Activated CD4-positive, alpha-beta T cell treated with anti-CD3 and anti-CD28 coated beads for 1 hour (primary cell): ENCODE data around the gene DNM2.
"Not testable (repeated sequence)": the region's sequence is repeated elsewhere in the genome, so short reads cannot be mapped to it uniquely, and the experiment has no call there.

Experiments used
- DNase-seq: peaks from one replicate; pipeline ENCODE4 v3.0.0-alpha.2; 2020

Gene DNM2

GRCh38 chr19:10717356-10718204 lies at the start of gene DNM2:
Gene DNM2, plus strand, starts transcription at chr19:10718079. Its CDS starts 164 bp downstream, at chr19:10718243.
- DNase-seq, result peak; percentile 94

- no peak for DNase-seq
Measured at GRCh38 chr19:10669246-10669645, 48.6 kb upstream of the DNM2 start.

- no peak for DNase-seq
Measured at GRCh38 chr19:10670182-10670581, 47.7 kb upstream of the DNM2 start.

- DNase-seq, result no peak
Measured at GRCh38 chr19:10670876-10671804, 46.7 kb upstream of the DNM2 start.

GRCh38 chr19:10671922-10672321 lies 46.0 kb upstream of the DNM2 start:
- DNase-seq, result not testable (repeated sequence)

- DNase-seq, result not testable (repeated sequence)
Measured at GRCh38 chr19:10675214-10675613, 42.7 kb upstream of the DNM2 start.

GRCh38 chr19:10677751-10678150 lies 40.1 kb upstream of the DNM2 start:
- DNase-seq, result no peak

GRCh38 chr19:10678813-10679212 lies 39.1 kb upstream of the DNM2 start:
- DNase-seq, result no peak

GRCh38 chr19:10679743-10680142 lies 38.1 kb upstream of the DNM2 start:
- no peak for DNase-seq

GRCh38 chr19:10680545-10681135 lies 37.2 kb upstream of the DNM2 start:
- no peak for DNase-seq

GRCh38 chr19:10681658-10682057 lies 36.2 kb upstream of the DNM2 start:
- DNase-seq, result no peak

GRCh38 chr19:10682397-10683063 lies 35.3 kb upstream of the DNM2 start:
- DNase-seq, result no peak

- DNase-seq, result no peak
Measured at GRCh38 chr19:10683064-10683426, 34.8 kb upstream of the DNM2 start.

- no peak for DNase-seq
Measured at GRCh38 chr19:10683582-10683981, 34.3 kb upstream of the DNM2 start.

GRCh38 chr19:10685210-10685609 lies 32.7 kb upstream of the DNM2 start:
- DNase-seq, result no peak

GRCh38 chr19:10686193-10686592 lies 31.7 kb upstream of the DNM2 start:
- DNase-seq, result no peak

GRCh38 chr19:10686661-10687517 lies 31.0 kb upstream of the DNM2 start:
- DNase-seq, result no peak

GRCh38 chr19:10687518-10688288 lies 30.2 kb upstream of the DNM2 start:
- no peak for DNase-seq

GRCh38 chr19:10688545-10689280 lies 29.2 kb upstream of the DNM2 start:
- DNase-seq, result no peak

GRCh38 chr19:10690341-10690781 lies 27.5 kb upstream of the DNM2 start:
- no peak for DNase-seq
